ENCODE data around the gene NAB1. TPM values are rescaled to one million over a fixed set of nuclear protein-coding genes. Genes with fewer than 3 reads are reported as not detected.

NAB1 gene
- total and polyA plus RNA-seq, 2 experiments from 2014 or later, result 10.4 to 40.2 TPM

- TF ChIP-seq ETS1 (IDR thresholded peaks at IDR 0.05) (no peak), CREB1 (CRISPR knock-in tag; IDR thresholded peaks at IDR 0.05; ENCODE audit: low read depth) (no peak), ZNF114 (CRISPR knock-in tag; IDR thresholded peaks at IDR 0.05) (no peak), EZH2 (IDR thresholded peaks at IDR 0.05; ENCODE audit: low read depth, unreplicated experiment) (no peak), EZH2phosphoT487 (IDR thresholded peaks at IDR 0.05; ENCODE audit: unreplicated experiment) (no peak)
- TF ChIP-seq, protein P1, sequence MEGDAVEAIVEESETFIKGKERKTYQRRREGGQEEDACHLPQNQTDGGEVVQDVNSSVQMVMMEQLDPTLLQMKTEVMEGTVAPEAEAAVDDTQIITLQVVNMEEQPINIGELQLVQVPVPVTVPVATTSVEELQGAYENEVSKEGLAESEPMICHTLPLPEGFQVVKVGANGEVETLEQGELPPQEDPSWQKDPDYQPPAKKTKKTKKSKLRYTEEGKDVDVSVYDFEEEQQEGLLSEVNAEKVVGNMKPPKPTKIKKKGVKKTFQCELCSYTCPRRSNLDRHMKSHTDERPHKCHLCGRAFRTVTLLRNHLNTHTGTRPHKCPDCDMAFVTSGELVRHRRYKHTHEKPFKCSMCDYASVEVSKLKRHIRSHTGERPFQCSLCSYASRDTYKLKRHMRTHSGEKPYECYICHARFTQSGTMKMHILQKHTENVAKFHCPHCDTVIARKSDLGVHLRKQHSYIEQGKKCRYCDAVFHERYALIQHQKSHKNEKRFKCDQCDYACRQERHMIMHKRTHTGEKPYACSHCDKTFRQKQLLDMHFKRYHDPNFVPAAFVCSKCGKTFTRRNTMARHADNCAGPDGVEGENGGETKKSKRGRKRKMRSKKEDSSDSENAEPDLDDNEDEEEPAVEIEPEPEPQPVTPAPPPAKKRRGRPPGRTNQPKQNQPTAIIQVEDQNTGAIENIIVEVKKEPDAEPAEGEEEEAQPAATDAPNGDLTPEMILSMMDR (conservative IDR thresholded peaks at IDR 0.05; ENCODE audit: low read depth in 2 of 2), result no peak
These were observed 46.9 kb downstream of the NAB1 start (continued) for GRCh38 chr2:190695739-190696138.

DNA sequence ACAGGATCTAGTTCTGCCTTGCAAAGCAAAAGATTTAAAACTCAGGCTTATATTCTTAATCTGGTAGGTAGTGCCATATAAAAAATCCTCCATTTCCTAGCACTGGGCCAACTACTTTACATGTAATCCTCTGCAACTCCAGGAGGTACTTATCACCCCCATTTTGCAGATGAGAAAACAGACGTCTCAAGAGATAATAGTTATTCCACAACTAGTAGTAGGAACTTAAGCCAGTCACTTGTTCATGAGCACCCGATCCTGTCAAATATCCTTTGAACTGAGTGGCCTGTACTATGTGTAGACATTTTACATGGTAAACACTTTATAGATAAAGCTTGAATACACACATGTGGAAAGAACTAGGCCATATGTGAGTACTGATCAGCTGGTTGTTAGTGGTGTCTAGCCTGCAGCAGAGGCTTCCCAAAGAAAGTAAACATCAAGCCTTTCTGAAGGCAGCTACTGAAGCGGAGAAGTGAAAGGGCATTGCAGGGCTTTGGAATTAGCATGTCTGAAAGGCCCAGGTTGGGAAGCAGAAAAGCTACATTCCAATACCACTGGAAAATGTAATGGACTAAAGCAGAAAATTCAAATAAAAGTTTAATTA is 48.0 kb downstream of the NAB1 start:
- Histone ChIP-seq H3K4me1 (ENCODE audit: insufficient read depth) (peaks cover 28% of the 10 kb centered on the region), H2AFZ (no peak overlapping the region), H3K9me2 (ENCODE audit: insufficient read depth) (no peaks in the 10 kb centered on the region), H3K36me3 (ENCODE audit: insufficient read depth) (no peaks in the 10 kb centered on the region), H3K27me3 (ENCODE audit: insufficient read depth) (no peaks in the 10 kb centered on the region), H3K4me2 (peak overlapping the region; percentile 19; the same call in 1 of the 2 replicates), H3F3A (replicated peaks; ENCODE audit: low read depth) (no peaks in the 10 kb centered on the region), H3K79me2 (replicated peaks; ENCODE audit: insufficient read depth) (no peaks in the 10 kb centered on the region), H3K27ac (ENCODE audit: low read depth) (peak overlapping the region; percentile 83), H3K4me3 (no peak overlapping the region), H4K20me1 (replicated peaks; ENCODE audit: insufficient read depth) (no peaks in the 10 kb centered on the region)
- Mint-ChIP-seq H3K36me3 (ENCODE audit: low read depth) (no peaks in the 10 kb centered on the region), H3K4me1 (peaks cover 48% of the 10 kb centered on the region), H3K4me3 (no peak overlapping the region), H3K27ac (peak overlapping the region; percentile 94), H3K27me3 (ENCODE audit: insufficient read depth, low read depth, poor library complexity) (peaks cover 3% of the 10 kb centered on the region), H3K9me3 (no peaks in the 10 kb centered on the region)
- ATAC-seq, result peak; percentile 85
- peak; percentile 75 for DNase-seq (ENCODE audit: low spot score)
- TF ChIP-seq ZNF462 (CRISPR knock-in tag; IDR thresholded peaks at IDR 0.05), result peak; percentile 92
- TF ChIP-seq EZH2 (IDR thresholded peaks at IDR 0.05; ENCODE audit: low read depth, unreplicated experiment), result no peak
- TF ChIP-seq EZH2phosphoT487 (IDR thresholded peaks at IDR 0.05; ENCODE audit: unreplicated experiment), result no peak
- TF ChIP-seq ZNF331 (CRISPR knock-in tag; IDR thresholded peaks at IDR 0.05; ENCODE audit: low read depth), result no peak

All from GM23338 (cell line).